ENCODE measurements around the gene PPP1R1B. TPM values are rescaled to one million over a fixed set of nuclear protein-coding genes. Genes with fewer than 3 reads are reported as not detected.
A peak's percentile ranks its signal among the peaks of the same experiment; 100 is the strongest.

PPP1R1B gene
- total RNA-seq, 1 donor from 2014 or later, result 0.55 TPM

DNA sequence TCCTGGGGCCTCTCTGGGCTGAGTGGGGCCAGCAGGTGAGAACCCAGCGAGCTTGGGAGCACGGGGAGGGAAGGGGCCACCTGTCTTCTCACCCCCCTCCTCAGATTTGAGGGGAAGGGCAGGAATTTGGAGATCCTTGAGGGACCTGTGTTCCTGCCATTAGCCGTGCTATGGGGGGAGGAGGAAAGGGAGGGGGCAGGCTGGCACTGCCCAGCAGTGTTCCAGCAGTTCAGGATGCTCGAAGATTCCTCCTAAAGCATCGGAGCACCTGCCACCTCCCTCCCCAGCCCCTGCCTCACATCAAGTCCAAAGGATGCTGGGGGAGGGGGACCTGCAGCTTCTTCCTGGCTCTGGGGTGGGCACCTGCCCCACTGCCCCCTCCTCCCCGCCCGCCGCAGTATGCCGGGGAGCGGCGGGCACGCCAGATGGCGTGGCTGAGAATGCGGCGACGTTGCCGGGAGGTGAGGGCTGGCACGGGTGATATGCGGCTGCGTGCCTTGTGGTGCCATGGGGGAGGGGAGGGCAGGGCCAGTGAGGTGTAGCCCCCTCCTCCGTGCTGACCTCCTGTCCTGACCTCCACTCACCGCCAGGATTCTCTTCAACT, 14.4 kb upstream of the PPP1R1B start:
- DNase-seq, result no peak
- no peak for ATAC-seq
- intact Hi-C loops (cut with micrococcal nuclease), result no loop called here

DNA sequence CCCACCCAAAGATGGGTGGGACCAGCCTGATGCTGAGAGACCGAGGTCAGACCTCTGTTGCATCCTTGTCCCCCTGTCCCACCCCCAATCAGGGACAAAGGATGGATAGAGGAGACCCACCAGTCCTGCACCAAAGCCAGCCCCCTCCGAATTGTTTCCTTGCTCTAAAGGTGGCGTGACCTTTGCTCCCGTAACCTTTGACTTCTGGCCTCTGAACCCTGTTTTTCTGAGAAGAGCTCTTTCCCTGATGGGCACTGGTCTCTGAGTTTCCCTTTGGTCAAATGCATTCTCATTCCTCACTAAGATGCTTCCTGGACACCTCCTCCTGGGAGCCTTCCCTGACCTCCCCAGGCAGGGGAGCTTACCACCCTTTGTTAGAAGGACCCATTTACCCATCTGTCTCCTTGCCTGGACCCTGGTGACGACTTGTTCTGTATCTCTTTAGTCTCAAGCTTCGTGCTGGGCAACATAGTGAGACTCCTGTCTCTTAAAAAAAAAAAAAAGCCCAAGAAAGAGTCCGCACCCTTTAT, 13.8 kb upstream of the PPP1R1B start:
- ATAC-seq, result no peak
- DNase-seq, result no peak
- intact Hi-C loops (cut with micrococcal nuclease), result no loop called here

GRCh38 chr17:39614545-39615157, 12.1 kb upstream of the PPP1R1B start:
- DNase-seq (no peak), ATAC-seq (no peak)
- intact Hi-C loops (cut with micrococcal nuclease), result no loop called here

DNA sequence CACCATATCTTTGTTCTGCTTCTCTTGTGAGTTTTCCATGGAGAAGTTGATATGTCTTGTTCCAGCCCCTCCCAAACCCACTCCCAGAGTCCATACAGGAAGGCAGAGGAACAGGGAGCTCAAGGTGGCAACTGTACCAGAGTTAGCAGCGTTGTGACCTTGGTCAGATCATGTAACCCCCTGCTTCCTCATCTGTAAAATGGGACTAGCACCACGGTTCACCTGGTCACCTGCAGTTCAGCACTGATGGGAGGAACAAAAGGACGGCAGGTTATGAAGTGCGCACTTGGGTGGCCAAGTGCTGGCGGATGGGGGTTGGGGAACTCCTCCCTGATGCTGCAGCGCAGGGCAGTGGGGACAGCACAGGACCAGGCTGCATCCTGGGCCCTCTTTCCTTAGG, 11.3 kb upstream of the PPP1R1B start:
- no peak for ATAC-seq
- intact Hi-C loops (cut with micrococcal nuclease), result no loop called here
- DNase-seq, result no peak

DNA sequence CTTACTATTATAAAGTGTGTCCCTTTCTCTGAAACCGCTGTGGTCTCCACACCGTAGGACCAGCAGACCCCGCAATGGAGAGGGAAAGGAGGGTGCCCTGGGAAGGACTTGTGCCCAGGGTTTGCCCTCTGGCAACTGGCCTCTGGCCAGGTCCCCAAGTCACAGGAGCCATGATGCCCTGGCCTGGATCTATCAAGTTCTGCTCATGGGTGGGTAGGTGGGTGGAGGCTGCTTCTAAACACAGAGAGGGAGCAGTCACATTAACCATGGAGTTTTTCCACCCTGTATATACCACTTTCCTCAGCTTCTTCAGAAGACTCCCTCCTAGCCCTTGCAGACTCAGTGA, 9.7 kb upstream of the PPP1R1B start:
- DNase-seq, result no peak
- no peak for ATAC-seq
- intact Hi-C loops (cut with micrococcal nuclease), result no loop called here

GRCh38 chr17:39617446-39618245, 9.1 kb upstream of the PPP1R1B start:
- ATAC-seq, result peak; percentile 55
- DNase-seq, result peak; percentile 79
- intact Hi-C loops (cut with micrococcal nuclease), result no loop called here

DNA sequence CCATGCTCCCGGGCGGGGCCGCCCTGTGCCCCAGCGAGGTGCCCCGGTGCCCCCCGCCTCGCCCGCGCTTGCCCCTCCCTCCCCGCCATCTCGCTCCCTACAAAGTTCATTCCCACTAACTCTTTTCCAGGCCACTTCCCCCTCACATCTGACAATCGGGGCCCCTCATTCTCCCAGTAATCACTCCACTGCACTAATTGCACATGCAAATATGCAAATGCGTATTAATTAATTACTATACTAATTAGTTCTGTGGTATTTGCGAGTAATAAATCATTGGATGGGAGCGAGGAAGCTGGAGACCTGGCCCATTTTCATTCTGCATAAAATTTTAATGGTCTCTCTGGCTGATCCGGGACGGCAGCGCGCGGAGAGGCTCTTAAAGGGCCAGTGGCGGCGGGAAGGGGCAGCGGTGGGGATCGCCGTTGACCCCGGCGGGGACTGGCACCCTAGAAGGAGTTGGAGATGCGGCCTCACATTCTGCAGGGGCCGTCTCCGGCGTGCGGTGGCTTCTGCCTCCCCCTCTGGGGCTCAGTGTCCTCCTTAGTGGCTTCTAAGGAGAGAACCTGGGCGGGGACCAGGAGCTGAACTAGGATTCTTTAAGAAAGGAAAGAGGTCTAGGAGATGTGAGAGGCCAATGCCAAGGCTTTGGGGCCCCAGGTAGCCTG, 8.4 kb upstream of the PPP1R1B start:
- intact Hi-C loops (cut with micrococcal nuclease), result no loop called here
- ATAC-seq, result no peak
- DNase-seq, result no peak

- intact Hi-C loops (cut with micrococcal nuclease), result no loop called here
Measured at GRCh38 chr17:39618956-39619785, 7.6 kb upstream of the PPP1R1B start.

DNA sequence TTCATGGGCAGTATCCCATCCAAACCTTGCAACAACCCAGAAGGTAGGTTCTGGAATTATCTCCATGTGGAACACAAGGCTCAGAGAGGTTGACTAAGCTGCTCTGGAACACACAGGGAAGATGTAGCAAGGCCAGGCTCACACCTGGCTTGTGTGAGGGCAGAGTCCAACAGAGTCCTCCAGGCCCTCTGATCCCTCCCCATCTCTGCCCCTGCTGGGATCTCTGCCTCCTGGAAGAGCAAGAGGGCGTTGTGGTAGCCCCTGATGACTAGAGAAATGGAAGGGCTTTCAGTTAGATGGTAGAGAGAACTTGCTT, 7.0 kb upstream of the PPP1R1B start:
- ATAC-seq (no peak), DNase-seq (no peak)
- intact Hi-C loops (cut with micrococcal nuclease), result loop anchor here (5.0 kb wide), 2 partner anchors 72 to 133 kb away; no protein-coding TSS in a partner anchor

More at GRCh38 chr17:39618956-39619785, 7.6 kb upstream of the PPP1R1B start:
- no peak for DNase-seq
- ATAC-seq, result no peak

DNA sequence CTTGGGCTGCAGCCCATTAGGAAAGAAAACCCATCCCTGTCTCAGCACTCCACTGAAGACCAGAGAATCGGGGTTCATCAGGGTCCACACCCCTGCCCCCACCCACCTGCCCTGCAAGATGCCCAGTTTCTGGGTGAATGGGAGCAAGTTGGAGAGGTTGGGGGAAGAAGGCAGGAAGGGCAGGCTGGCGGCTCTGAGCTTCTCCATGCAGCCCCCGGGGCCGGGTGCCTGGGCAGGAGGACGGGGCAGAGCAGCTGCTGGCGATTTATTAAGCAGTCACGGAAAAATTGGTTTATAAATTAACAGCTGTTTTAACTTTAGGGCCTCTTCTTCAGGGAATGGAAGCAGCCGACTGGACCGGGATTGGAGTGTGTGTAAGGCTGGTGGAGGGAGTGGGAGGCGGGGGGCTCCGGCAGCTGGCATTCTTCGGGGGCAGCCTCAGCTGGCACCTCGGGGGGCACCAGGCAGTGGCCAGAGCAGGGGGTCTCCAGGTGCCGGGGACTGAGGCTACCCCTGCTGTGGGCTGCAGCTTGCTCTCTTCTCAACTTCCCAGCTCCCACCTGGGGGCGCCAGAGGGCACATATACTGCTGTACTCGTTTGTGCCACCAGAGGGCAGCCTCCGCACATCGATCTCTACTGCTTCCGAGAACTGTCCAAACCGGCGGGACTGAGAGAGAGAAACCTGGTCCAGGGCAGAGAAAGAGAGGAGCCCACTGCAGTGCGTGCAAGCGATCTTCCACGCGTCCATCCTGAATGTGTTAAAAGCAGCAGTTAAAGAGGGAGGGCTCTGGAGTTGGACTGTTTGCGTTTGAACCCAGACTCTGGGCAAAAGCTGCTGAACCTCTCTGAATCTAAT, 5.0 kb upstream of the PPP1R1B start:
- peak; percentile 79 for ATAC-seq
- DNase-seq, result peak; percentile 91
- intact Hi-C loops (cut with micrococcal nuclease), result loop anchor here (5.0 kb wide), 2 partner anchors 74 to 131 kb away; no protein-coding TSS in a partner anchor

GRCh38 chr17:39622380-39623006, 4.3 kb upstream of the PPP1R1B start:
- DNase-seq (no peak), ATAC-seq (no peak)
- intact Hi-C loops (cut with micrococcal nuclease), result loop anchor here (5.0 kb wide), 2 partner anchors 75 to 130 kb away; no protein-coding TSS in a partner anchor

GRCh38 chr17:39623356-39623950, 3.3 kb upstream of the PPP1R1B start:
- DNase-seq, result peak; percentile 92
- intact Hi-C loops (cut with micrococcal nuclease), result loop anchor here (5.0 kb wide), 2 partner anchors 76 to 129 kb away; no protein-coding TSS in a partner anchor
- ATAC-seq, result peak; percentile 83

GRCh38 chr17:39624313-39624712, 2.4 kb upstream of the PPP1R1B start:
- DNase-seq, result no peak
- intact Hi-C loops (cut with micrococcal nuclease), result loop anchor here (5.0 kb wide), 2 partner anchors 77 to 128 kb away; no protein-coding TSS in a partner anchor
- no peak for ATAC-seq

DNA sequence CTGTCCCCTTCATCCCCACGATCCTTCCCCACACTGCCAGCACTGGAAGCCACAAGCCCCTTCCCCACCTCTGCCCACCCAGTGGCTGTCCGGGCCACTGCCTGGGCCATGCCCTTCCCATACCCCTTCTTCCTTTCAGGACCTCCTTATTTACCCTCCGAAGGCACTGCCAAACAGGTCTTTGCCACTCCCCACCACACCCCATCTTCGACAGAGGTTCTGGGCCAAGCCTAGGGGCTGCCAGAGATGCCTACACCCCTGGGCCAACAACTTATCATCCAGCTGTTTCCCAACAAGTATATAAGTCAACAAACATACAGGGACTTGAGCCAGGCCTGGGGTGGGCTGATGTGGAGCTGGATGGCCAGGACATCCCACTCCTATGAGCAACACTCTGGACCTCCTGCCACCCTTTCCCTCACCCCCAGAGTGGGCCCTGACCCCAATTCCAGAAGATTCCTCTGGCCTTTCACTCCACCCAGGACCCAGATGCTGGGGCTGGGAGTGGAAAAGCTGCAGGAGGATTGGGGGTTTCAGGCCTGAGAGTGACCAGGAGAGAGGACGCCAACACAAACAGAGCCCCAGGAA, 1.5 kb upstream of the PPP1R1B start:
- intact Hi-C loops (cut with micrococcal nuclease), result no loop called here
- DNase-seq (no peak), ATAC-seq (no peak)

- intact Hi-C loops (cut with micrococcal nuclease), result no loop called here
- DNase-seq (no peak), ATAC-seq (no peak)
Measured at GRCh38 chr17:39627047-39627711, 427 bp downstream of the PPP1R1B start.
